Measurements from ENCODE around the gene COX7A2.

The COX7A2 gene

DNA sequence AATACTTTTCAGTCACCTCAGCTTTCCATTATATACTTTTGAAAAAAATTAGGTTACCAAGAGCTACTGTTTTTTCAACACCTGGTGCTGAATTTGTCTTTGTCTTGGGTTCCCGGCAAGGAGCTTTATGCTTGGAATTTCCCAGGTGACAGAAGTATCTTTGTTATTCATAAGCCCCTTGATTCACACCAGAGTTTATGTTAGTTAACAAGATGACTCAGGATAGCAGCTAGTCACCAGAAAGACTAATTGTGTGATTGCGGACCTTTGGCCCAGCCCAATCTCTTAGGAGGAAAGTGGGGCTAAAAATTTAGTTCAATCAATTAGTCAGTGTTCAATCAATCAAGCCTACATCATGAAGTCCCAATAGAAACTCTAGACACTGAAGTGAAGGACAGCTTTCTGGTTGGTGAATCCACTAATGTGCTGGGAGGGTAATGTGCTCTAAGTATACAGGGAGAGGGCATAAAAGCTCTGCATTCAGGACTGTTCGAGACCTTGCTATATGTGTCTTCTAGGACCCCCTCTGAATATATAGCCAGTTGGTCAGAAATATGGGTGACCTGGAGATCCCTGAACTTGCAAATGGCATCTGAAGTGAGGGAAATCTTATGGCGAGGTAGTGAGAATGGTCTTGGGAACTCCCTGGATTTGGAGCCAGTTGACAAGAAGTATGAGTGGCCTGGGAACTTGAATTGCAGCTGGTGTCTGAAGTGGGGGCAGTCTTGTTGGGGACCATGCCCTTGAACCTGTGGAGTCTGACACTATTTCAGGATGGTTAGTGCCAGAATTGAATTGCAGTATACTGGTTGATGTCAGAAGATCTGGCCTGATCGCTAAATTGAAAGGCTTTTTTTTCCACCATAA lies 24.8 kb upstream of the COX7A2 start:
- no peak for DNase-seq (ENCODE audit: low read depth)

DNA sequence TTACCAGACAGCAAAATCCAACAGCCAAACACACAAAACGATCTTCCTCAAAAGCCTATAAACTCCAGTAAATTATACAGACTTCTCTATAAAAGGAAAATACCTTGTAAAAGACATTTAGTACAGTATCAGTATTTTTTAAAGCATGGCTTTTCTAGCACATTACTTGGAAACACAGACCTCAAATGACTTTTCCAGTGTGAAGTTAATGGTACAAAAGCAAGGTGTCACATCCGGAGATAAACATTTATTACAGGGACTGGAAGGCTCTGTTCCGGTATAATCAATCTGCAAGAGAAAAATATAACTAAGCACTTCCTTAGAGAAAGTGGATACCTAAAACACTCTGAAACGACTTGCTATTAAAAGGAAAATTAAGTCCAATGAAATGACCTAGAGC lies 23.9 kb upstream of the COX7A2 start:
- no peak for DNase-seq (ENCODE audit: low read depth)

DNA sequence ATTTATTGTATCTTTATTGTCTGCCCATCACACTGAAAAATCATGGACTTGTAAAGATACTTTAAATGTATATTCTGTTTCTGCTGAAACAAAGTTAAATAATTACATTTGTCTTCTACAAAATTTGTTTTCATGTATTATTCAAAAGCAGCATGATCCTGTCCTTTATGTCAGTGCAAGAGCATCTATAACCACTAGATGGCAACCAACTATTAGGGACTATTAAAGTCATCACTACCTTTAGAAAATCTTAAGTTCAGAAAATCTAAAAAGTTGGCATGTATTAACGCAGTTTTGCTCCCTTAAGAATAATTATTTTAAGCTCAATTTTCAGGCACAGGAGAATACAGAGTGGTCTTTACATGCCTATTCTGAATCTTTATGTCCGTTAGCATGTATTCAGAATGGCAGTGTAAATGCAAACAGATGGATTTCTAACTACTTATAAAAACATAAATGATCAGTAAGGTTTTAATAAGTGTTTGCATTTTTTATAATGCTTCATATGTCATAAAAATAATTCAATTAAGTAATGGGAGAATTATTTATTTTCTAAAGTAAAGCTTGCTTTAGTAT lies 23.2 kb upstream of the COX7A2 start:
- DNase-seq (ENCODE audit: low read depth) = no peak

DNA sequence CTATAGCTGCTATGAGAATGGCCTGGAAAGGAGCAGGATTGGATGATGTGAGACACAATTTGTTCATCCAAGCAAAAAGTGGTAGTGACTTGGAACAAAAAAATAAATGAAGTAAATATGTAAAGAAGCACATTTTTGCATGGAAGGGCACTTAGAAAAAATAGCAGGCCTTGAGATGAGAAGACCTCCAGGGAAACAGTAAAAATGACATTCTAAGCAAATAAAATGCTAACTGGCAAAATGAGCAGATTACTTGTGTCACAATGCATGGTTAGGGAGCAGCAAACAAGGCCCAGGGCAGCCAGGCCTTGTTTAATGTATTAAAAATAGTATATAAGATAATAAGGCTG lies 19.8 kb upstream of the COX7A2 start:
- no peak for DNase-seq (ENCODE audit: low read depth)

DNA sequence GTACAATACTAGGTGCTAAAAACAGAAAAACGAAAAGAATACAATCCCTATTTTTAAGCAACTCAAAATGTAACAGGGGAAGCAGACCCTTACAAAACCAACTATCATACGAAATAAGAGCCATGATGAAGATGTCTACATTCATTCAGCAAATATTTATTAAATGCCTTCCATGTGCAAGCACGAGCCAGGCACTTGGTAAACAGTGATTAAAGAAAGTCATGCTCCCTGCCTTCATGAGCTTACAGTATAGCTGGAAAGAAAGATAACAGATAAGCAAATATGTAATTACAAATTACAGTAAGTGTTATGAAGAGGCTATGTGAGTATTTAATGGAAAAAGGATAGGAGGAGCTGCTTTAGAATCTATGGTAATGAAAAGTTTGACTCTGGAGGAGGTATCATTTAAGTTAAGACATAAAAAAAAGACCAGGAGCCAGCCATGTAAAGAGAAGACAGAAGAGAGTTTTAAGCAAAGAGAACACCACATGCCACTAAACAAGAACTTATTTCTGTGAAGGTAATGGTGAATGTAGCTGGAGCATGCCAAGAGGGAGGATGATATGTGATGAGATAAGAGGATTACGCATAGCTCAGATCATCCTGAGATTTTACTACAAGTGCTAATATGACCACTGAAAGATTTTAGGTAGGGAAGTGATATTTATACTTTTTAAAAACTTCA lies 19.3 kb upstream of the COX7A2 start:
- no peak for DNase-seq (ENCODE audit: low read depth)

DNA sequence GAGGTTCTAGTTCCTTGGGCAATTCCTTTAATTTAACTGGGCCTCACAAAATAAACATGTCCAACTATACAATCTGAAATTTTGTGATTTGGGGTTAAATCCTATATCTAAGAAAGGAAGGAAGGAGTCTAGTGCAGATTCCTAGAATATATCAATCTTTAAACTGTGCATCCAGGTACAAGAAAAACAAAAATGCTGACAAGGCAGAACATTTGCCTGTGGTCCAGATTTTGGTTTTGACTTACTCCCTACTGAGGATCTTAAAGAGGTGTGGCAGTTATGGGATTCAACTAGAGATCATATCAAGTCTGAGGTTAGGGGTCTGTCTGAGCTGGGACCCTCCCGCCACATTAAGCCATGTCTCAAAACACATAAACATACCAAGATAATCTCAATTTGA lies 17.7 kb upstream of the COX7A2 start:
- no peak for DNase-seq (ENCODE audit: low read depth)

DNA sequence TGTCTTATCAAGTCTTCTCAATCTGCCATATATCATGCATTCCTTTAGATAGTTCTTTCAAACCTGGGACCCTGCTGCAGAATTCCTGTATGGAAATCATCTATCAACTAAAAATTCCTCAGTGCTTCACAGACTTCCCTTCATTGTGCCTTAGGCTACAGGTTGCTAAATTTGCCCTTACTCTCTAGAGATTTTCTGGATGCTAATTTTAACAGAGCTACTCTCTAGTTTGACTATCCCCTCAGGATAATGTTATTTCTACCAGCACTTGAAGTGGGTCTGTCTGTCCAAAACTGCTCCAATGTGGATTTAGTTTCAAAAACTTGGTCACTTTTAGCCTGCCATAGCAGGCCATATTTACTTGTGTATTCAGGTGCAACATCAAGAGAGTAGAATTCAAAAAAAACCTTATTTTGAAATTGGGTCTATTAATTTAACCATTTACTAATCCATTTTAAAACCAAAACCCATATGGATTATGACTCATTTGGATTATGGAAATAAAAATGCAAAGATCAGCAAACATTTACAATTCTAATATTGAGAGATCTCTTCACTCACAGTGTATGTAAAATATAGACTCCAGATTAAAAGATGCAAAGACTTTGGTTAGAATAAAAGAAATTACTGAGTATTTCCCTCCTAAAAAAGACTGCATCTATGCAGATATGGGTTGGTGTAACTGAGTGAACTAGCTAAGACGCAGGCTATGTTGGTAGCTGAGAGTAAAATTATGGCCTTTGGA lies 13.9 kb upstream of the COX7A2 start:
- no peak for DNase-seq (ENCODE audit: low read depth)

DNA sequence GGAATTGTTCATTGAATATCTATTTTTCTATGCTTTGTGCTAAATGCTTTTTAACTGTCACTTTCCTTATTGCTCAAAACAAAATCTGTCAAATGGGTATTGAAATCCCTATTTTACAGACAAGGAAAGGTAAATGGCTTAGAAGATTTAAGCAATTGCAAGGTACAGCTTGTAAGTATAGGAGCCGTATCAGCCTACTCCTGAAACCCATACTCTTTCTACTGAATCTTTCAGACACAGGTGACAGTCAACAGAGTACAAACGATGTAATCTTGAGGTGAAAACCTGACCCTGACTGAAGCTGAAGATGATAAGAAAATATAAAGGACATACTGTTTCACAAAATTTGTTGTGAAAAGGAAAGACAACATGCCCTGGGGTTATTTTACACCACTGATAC lies 7.0 kb upstream of the COX7A2 start:
- no peak for DNase-seq (ENCODE audit: low read depth)

DNA sequence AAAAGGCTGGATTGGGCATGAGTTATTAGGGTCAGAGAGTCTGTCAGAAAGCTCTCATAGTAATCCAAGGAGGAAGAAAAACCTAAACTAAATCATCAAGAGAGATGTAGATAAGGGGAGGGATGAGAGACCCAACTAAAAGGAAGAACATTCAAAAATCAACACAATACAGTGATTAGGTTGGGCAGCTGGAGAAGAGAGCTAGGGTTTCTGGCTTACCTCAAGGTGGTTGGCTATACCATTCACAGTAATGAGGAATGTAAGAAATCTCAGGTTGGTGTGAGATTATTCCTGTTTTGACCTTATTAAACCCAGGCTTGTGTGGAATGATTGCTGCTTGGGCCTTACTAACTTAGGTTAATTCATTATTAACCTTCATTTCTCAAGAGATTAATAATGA lies 6.2 kb upstream of the COX7A2 start:
- DNase-seq (ENCODE audit: low read depth) = no peak

DNA sequence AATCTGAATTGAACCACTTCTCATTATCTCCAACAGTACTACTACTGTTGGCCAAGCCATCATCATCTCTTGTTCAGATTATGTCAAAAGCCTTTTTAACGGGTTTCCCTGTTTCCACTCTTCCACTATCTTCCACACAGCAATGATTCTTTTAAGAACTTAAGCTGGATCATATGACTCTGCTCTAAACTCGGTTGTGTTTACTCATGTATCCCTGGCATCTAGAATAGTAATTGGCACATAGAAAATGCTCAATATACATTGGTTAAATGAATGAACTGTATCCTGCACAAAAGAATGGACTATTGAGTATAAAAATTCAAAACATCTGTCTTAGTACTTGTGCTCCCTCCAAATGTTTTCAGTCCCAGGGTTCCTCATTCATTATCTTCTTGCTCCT lies 2.8 kb upstream of the COX7A2 start:
- no peak for DNase-seq (ENCODE audit: low read depth)

DNA sequence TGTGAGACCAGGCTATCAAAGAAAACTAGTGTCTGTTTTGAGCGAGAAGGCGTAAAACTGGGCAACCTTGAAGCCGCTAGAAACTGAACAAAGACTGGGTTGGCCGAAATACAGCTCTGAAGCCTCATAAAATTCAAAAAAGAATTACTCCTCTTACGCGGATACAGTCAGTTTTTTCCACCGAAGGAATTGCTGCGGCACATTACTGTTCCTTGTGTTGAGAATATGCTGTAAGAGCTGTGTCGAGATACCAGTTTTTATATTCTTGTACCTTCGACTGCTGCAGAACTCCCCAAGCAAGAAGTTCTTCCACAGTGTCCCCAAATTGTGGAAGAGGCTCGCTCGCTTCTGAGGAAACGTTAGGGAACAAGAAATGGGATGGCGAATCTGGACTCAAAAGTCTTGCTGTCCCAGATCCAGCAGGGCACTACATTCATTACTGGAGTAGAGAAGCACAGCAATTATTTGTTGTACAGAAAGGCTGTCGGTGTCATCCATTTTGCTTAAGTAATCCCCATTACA lies 523 bp upstream of the COX7A2 start:
- no peak for DNase-seq (ENCODE audit: low read depth)

DNA sequence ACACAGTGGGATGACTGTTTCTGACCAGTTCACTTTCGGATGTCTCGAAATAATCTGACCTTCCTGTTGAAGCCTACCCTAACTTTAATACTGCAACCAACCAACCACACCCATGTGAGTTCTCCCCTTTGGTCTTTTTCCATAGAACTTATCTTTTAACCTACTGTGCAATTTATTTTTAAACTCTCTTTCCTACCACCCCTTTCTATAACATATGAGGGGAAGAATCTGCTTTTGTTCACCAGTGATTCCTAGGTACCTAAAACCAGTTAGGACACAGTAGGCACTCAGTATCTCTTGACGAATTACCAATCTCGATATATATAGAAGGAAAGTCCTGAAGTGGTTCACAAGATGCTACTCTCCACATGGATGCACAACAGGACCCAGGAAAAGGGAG lies 7.0 kb downstream of the COX7A2 start:
- DNase-seq (ENCODE audit: low read depth) = no peak

DNA sequence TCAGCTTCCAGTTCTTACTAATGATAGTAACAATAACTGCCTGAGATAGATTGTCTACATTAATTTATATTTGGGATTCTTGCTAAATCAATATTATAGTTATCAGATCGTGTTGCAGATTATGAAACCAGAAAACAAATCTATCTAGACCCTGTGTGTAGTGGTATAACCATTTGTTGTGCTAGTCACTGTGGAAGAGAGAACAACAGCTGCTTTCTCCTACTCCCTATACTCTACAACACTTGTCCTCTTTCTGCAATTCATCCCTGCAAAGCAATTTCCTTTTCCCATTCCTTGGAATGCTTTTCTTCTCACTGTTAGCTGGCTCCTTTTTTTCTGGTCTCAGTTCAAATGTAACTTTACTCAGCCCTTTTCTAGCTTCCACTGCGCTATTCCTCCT lies 8.3 kb downstream of the COX7A2 start:
- DNase-seq (ENCODE audit: low read depth) = no peak

DNA sequence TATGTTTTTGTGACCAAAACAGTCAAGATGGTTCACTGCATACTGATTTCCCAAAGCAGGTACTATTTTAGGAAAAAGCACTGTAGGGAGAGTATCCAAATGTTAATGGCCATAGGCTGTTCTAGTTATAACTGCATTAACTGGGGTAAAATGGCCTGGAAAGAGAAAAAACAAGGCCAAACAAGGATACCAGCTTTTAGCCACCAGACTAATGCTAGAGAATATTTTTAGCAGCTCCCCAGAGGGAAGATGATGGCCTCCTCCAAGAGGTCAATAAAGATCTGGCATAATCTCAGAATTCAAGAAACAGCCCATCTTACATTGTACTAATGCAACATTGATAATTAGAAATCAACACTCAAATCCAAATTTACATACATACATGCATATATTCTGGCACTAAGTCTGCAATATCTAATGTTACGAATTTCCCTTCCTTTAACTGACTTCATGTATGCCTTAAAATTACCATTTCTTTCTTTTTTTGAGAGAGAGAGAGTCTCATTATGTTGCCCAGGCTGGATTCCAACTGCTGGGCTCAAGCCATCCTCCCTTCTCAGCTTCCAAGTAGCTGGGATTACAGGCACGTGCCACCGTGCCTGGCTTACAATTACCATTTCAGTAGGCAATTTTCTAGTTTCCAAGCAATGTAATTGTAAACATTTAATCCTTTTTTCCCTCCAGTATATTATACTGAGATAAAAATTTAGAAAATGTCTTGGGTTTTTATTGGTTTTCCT lies 9.3 kb downstream of the COX7A2 start:
- DNase-seq (ENCODE audit: low read depth) = no peak

DNA sequence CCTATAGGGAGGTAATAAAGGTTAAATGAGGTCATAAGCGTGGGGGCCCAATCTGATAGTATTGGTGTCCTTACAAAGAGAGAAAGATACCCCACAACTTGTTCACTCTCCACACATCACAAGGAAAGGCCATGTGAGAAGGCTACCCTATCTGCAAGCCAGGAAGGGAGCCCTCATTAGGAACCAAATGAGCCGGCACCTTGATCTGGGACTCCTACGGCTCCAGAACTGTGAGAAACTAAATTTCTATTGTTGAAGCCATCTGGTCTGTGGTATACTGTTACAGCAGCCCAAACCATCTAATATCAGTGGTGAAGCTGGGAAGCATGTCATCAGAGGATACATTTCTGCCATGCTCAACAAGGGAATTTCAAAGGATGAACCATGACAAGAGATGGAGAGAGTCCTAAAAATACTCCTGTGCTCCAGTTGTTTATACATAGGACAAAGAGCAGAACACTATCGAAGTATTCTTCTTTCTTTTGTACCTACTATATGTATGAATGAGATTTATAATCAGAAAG lies 10.4 kb downstream of the COX7A2 start:
- DNase-seq (ENCODE audit: low read depth) = no peak

DNA sequence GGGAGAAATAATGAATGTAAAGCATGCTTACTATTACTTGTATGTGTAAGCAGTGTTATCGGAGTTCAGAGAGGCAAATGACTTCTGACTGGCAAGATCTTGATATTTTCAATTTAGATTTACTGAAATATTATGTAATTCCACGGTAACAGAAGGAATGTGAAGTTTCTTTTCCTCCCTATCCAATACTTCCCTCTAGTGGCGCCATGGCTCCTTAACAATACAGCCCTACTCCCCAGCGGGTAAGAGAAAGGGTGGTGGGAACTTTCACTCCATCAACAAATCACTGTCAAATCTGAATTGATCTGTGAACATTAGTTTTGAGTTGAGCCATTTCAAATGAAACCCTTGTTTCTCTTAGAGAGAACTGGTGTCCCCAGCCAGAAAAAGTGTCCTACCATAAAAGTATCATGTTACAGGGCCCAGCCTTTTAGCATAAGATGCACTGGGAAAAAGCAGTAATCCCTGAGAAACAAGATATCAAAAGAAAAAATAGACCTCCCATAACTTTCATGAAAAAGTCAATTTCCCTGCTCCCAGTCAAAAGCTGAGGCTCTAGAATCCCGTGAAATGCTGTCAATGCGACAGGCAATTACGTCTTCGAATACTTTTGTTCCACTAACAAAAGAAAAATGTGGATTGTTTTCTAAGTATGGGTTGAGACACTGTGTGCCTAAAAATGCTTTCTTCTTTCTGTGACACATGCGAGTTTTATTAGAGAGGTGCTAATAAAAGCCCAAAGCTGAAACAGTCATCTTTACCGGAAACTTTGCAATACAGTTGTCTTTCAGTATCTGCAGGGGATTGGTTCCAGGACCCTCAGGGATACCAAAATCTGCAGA lies 12.9 kb downstream of the COX7A2 start:
- no peak for DNase-seq (ENCODE audit: low read depth)

DNA sequence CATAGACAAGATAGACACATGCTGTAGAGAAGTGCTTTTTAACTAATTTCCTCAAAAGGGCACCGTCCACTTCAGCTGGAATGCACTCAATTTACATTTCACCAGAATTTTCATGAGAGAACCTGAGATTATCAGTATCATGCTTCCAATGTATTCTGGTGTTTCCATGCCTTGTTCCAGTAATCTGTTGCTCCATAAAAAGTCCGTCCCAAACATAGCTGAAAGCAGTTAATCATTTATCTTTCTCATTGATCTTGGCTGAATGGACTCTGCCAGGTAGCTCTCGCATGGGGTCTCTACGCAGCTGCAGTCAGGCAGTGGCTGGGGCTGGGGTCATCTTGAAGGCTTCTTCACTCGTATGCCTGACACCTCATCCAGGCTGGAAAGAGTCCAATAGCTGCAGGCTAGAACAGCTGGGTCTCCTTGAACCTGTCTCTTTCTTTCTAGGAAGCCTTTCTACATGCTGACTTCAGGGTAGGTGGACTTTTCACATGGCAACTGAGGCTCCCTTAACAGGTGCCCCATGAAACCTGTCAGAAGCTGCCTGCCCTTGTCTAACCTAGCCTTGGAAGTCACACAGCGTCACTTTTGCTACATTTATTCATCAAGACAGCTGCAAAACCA lies 19.2 kb downstream of the COX7A2 start:
- no peak for DNase-seq (ENCODE audit: low read depth)

DNA sequence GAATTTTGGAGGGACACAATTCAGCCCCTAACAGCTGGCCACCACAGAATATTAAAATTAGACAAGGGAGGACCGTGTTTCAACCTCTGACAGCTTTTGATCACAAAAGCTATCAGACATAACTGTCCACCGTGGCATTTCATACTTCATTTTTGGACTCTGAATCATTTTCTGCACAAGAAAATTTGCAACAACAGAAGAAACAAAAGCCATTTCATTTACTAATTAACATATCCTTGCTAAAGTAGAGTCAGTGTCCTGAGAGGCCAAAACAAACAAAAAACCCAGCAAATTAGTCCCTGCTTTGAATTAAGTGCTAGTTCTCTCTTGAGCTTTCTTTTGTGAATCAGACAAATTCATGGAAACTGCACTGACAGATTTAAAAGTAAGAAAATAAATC lies 20.2 kb downstream of the COX7A2 start:
- DNase-seq (ENCODE audit: low read depth) = no peak

DNA sequence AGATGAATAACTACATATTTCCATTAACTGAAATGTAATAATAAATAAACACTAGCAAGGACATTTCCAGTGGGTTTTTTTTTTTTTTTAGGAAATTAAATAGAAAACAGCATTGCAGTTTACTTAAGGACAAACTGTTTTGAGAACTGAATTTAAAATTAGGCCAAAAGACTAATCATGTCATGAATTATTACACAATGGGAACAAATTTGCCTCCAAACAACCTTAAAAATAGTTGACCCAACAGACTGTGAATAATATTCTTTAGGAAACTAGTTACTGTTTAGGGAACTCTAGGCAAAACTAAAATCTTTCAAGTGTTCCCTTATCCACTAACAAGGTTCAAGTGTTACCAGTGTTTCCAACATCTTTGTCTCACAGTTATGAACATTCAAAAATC lies 21.3 kb downstream of the COX7A2 start:
- DNase-seq (ENCODE audit: low read depth) = no peak

DNA sequence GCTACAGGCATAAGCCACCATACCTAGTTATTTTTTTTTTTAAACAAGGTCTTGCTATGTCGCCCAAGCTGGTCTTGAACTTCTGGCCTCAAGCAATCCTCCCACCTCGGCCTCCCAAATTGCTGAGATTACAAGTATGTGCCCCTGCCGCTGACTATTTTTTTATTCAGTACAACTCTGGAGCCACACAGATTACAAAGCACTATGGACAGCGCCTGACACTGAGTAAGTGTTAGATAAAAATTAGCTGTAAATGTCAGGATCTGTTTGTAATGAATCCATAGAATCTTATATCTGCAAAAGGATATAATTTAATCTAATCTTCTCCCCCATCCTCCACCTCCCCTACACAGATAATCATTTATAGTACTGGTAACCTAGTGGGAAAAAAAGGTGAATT lies 22.5 kb downstream of the COX7A2 start:
- no peak for DNase-seq (ENCODE audit: low read depth)

Data from stimulated activated CD8-positive, alpha-beta memory T cell treated with anti-CD3 and anti-CD28 coated beads, Interleukin-15, amount 100 ng/mL, for 24 hours (primary cell).